Fibroblast of peridontal ligament (primary cell): Measurements from ENCODE around the gene ZNF467.

Experiments
- DNase-seq: peaks from one replicate; pipeline ENCODE4 v3.0.0-alpha.2; 2010; ENCODE audit errors: extremely low read depth

The ZNF467 gene

GRCh38 chr7:149806726-149807125 is 33.3 kb upstream of the ZNF467 start:
- DNase-seq, result no peak

GRCh38 chr7:149804106-149804505 is 30.7 kb upstream of the ZNF467 start:
- DNase-seq, result no peak

- no peak for DNase-seq
Measured at GRCh38 chr7:149803551-149804074, 30.2 kb upstream of the ZNF467 start.

DNA sequence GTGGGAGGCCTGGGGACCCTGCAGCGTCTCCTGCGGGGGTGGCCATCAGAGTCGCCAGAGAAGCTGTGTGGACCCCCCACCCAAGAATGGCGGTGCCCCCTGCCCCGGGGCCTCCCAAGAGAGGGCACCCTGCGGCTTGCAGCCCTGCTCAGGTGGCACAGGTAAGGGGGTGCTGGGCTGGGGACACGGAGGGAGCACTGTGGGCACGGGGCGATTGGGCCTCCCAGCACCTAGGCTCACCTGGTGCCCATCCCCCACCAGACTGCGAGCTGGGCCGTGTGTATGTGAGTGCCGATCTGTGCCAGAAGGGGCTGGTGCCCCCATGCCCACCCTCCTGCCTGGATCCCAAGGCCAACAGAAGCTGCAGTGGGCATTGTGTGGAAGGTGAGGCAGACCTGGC is 29.6 kb upstream of the ZNF467 start:
- DNase-seq, result no peak

DNA sequence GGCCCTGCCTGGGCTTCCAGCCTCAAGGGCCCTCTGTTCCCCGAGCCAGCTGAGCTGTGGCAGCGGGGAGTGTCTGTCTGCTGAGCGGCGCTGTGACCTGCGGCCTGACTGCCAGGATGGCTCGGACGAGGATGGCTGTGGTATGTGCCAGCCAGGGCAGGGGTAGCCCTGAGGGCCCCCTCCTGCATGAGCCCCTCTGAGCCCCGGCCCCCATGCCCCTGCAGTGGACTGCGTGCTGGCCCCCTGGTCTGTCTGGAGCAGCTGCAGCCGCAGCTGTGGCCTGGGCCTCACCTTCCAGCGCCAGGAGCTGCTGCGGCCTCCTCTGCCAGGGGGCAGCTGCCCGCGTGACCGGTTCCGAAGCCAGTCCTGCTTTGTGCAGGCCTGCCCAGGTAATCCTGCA is 28.4 kb upstream of the ZNF467 start:
- no peak for DNase-seq

GRCh38 chr7:149801002-149801566 is 27.7 kb upstream of the ZNF467 start:
- no peak for DNase-seq

- no peak for DNase-seq
Measured at GRCh38 chr7:149800169-149800555, 26.8 kb upstream of the ZNF467 start.

- DNase-seq, result no peak
Measured at GRCh38 chr7:149799397-149800168, 26.2 kb upstream of the ZNF467 start.

DNA sequence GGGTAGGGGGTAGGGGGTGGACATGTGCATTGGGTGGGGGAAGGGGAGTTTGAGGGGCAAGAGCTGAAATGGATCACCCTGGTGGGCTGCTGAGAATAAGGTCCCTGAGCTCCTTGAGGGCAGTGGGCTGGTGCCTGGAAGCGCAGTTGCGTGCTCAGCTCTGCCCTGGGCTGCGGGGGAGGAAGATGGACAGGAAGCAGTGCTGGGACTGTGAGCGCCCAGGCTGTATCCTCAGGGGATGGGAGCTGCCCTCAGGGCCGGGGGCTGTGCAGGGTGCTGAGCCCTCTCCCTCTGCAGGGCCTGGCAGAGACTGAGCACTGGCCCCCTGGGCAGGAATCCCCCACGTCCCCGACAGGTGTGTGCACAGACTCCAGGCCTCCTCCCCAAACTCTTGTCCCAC is 24.4 kb upstream of the ZNF467 start:
- DNase-seq, result no peak

GRCh38 chr7:149796287-149796860 is 23.0 kb upstream of the ZNF467 start:
- DNase-seq, result no peak

- DNase-seq, result no peak
Measured at GRCh38 chr7:149795126-149795525, 21.7 kb upstream of the ZNF467 start.

DNA sequence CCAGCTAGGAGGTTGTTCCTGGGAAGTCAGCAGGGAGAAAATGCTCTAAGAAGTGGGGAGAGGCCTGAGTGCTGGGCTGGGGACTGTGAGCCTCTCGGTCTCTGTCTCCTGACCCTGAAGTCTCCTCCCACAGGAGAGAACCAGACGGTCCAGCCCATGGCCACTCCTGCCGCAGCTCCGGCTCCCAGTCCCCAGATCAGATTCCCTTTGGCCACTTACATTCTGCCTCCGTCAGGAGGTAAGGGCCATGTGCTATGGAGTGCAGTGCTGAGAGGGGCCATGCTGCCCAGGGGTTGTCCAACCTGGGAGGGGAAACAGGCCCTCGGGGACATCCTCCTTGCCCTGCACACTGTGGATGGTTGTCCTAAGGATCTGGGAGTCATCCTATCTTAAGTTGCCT is 21.3 kb upstream of the ZNF467 start:
- no peak for DNase-seq

DNA sequence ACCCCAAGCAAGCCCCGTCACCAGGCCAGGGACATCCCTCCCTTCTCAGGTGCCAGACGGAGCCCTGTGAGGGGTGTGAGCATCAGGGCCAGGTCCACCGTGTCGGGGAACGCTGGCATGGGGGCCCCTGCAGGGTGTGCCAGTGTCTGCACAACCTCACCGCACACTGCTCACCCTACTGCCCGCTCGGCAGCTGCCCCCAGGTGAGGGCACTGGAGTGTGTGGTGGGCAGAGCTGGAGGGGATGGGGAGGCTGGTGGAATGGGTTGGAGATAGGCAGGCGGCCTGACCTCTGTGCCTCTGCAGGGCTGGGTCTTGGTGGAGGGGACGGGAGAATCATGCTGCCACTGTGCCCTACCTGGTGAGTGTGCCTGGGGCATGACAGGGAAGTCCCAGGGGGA is 19.9 kb upstream of the ZNF467 start:
- DNase-seq, result no peak

GRCh38 chr7:149792220-149792595 is 18.8 kb upstream of the ZNF467 start:
- no peak for DNase-seq

- DNase-seq, result no peak
Measured at GRCh38 chr7:149791411-149792219, 18.2 kb upstream of the ZNF467 start.

DNA sequence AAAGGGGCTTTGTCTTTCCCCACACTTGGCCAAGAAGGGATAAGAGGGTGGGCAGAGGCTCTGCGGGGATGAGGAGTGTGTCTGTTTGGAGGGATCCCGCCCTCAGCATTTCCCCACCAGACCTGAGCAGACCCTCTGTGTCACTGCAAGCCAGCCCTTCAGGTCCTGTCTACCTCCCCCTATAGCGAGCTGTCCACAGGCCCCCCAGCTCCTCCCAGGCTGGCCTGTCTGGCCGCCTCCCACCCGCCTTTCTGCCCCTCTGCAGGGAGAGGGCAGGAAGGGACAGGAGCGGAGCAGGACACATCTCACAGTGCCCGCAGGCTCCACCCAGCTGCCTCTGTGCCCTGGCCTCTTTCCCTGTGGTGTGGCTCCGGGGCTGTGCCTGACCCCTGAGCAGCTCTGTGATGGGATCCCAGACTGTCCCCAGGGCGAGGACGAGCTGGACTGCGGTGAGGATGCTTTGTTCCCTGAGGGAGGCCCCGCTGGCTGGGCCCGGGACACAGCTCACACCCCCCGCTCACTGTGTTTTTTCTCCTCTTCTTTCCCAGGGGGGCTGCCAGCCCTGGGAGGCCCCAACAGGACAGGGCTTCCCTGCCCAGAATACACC is 17.5 kb upstream of the ZNF467 start:
- DNase-seq, result no peak

GRCh38 chr7:149790146-149790548 is 16.8 kb upstream of the ZNF467 start:
- DNase-seq, result no peak

DNA sequence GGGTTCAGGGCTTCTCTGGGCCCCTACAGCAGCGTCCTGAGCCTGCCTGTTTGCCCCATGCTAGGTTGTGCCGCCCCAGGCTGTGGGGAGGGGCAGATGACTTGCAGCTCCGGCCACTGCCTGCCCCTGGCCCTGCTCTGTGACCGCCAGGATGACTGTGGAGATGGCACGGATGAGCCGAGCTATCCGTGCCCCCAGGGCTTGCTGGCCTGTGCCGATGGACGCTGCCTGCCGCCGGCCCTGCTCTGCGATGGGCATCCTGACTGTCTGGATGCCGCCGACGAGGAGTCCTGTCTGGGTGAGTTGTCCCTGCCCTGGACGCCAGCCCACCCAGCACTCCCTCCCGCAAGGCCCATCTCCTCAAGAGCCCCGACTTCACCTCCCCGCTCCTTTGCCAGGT is 15.7 kb upstream of the ZNF467 start:
- no peak for DNase-seq

- DNase-seq, result no peak
Measured at GRCh38 chr7:149788300-149788851, 15.0 kb upstream of the ZNF467 start.

DNA sequence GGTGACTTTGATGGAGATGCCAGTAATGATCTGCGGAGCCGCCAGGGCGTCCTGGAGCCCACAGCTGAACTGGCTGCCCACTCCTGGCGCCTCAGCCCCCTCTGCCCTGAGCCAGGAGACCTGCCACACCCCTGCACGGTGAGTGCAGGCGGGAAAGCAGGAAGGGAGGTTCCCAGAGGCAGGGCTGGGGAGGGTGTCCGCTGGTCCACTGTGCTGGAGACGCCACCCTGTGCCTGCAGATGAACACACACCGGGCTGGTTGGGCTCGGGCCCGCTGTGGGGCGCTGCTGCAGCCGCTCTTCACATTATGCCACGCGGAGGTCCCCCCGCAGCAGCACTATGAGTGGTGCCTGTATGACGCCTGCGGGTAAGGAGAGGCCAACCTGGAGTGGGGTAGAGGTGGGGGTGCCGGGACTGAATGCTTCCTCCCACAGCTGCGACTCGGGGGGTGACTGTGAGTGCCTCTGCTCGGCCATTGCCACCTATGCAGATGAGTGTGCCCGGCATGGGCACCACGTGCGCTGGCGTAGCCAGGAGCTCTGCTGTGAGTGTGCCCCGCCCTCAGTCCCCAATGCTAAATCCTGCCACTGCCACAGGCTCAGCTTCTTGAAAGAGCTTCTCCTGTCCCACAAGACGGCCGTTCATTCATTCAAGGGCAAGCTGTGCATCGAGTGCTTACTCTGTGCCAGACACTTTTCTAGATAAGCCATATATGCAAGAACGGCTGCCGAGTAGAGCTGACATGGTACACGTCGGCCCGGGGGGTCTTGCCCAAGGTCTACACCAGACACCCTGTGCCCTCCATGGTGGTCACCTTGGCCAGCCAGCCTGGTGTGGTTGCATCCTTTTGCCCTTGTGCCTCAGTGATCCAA is 14.3 kb upstream of the ZNF467 start:
- no peak for DNase-seq

DNA sequence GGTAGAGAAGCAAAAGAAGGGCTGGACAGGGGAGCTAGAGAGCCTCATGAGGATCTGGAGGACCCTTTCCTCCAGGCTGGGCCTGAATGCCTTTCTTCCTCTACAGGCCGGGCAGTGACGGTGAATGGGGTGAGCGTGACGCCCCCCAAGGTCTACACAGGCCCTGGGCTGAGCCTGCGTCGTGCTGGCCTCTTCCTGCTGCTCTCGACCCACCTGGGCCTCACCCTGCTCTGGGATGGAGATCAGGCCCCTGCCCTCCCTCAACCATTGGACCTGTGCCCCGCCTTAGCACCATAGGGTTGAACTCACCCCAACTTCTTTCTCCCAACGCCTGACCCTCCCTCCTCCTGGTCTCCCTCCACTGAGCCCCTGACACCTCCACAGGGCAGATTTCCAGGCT is 12.6 kb upstream of the ZNF467 start:
- no peak for DNase-seq
